GM12878 (cell line): Measurements from ENCODE around the gene ZNF57. TPM values are rescaled to one million over a fixed set of nuclear protein-coding genes. Genes with fewer than 3 reads are reported as not detected.

Source experiments
- ATAC-seq: fragments of 200-7000 bp; cut with Tn5 transposase; 3 replicates; pipeline ENCODE4 v1.9.1; 2020; ENCODE audit warnings: mild to moderate bottlenecking, moderate library complexity
- BruUV-seq: library from RNA; stranded (reverse); fragments of 400-500 nt; replicated peaks from 2 replicates; lab custom pipeline; 2021; lab: Mats Ljungman, UMichigan
- CTCF ChIA-PET: fragments of 300-600 bp; sonication (Branson Sonifier 250); formaldehyde crosslinking; extraction: SDS; loops from one replicate; lab custom pipeline; 2021; ENCODE audit warnings: inconsistent platforms; lab: Yijun Ruan, JAX
- POLR2A ChIA-PET: fragments of 350-600 bp; formaldehyde crosslinking; extraction: SDS; loops from one replicate; lab custom pipeline; 2021; ENCODE audit warnings: inconsistent platforms; lab: Charles Lee
- RAD21 ChIA-PET: fragments of 300-600 bp; sonication (Branson Sonifier 250); formaldehyde crosslinking; loops from one replicate; lab custom pipeline; 2023; ENCODE audit warnings: antibody characterized with exemption; ENCODE audit not compliant: unreplicated experiment; lab: Charles Lee
- SMC1A ChIA-PET: fragments of 300-600 bp; sonication (Branson Sonifier 250); formaldehyde crosslinking; loops from one replicate; lab custom pipeline; 2023; ENCODE audit not compliant: unreplicated experiment, uncharacterized antibody; lab: Charles Lee
- DNase-seq: peaks from one replicate; pipeline ENCODE4 v3.0.0-alpha.2; 2011; ENCODE audit warnings: low read depth, low spot score
- FAIRE-seq: peaks from 3 replicates; lab custom pipeline; 2011; peaks lifted over from hg19 to GRCh38; lab: Jason Lieb, UNC
- H2AFZ ChIP-seq: 2 replicates; pipeline ENCODE4 v1.6.0; 2011; ENCODE audit warnings: low read depth, low read length, control low read depth; ENCODE audit not compliant: control insufficient read depth
- H3K27ac ChIP-seq: 2 replicates; pipeline ENCODE4 v1.5.1; 2011; ENCODE audit warnings: control low read depth; ENCODE audit not compliant: control insufficient read depth, insufficient read depth
- H3K27me3 ChIP-seq, 2 experiments: replicated peaks in 1 of 2; 2 replicates each; pipeline versions ENCODE4 v1.6.0 to v1.6.1; 2011; ENCODE audit warnings: low read length in 1 of 2; ENCODE audit not compliant: control insufficient read depth in 2 of 2, insufficient read depth in 2 of 2
- H3K36me3 ChIP-seq, 2 experiments: 2 replicates each; pipeline ENCODE4 v1.5.1; 2011; ENCODE audit warnings: low read length in 1 of 2; ENCODE audit not compliant: control insufficient read depth in 2 of 2, insufficient read depth in 2 of 2
- H3K4me1 ChIP-seq: 2 replicates; pipeline ENCODE4 v1.6.1; 2011; ENCODE audit warnings: mild to moderate bottlenecking, low read length, moderate library complexity, mixed read lengths; ENCODE audit not compliant: control insufficient read depth, insufficient read depth
- H3K4me2 ChIP-seq: 2 replicates; pipeline ENCODE4 v1.6.0; 2011; ENCODE audit warnings: control low read depth; ENCODE audit not compliant: control insufficient read depth, insufficient read depth
- H3K4me3 ChIP-seq: fragments of 200-600 bp; sonication (generic); 2 replicates; pipeline ENCODE4 v1.5.1; 2016
- H3K79me2 ChIP-seq: 2 replicates; pipeline ENCODE4 v1.6.0; 2011; ENCODE audit warnings: low read length; ENCODE audit not compliant: control insufficient read depth, insufficient read depth
- H3K9ac ChIP-seq: 2 replicates; pipeline ENCODE4 v1.8.0; 2011; ENCODE audit warnings: low read length, control low read depth, mixed read lengths; ENCODE audit not compliant: control insufficient read depth, insufficient read depth
- H3K9me3 ChIP-seq: replicated peaks from 3 replicates; pipeline ENCODE4 v1.5.1; 2011; ENCODE audit warnings: mild to moderate bottlenecking, low read length; ENCODE audit not compliant: control insufficient read depth, insufficient read depth
- H4K20me1 ChIP-seq: 2 replicates; pipeline ENCODE4 v1.6.0; 2011; ENCODE audit not compliant: control insufficient read depth, insufficient read depth
- EZH2 ChIP-seq: IDR thresholded peaks from 2 replicates; pipeline ENCODE4 v1.6.1; 2012; ENCODE audit warnings: low read depth, mild to moderate bottlenecking, control low read depth, inconsistent platforms, low read length, borderline replicate concordance; ENCODE audit not compliant: control insufficient read depth
- RAD21 ChIP-seq: IDR thresholded peaks from 2 replicates; pipeline ENCODE4 v1.6.1; 2011; ENCODE audit warnings: mild to moderate bottlenecking, low read depth, low read length, moderate library complexity; ENCODE audit not compliant: insufficient read depth
- RELA ChIP-seq: fragments of 450-650 bp; IDR thresholded peaks from 2 replicates; pipeline ENCODE4 v1.8.0; 2014; ENCODE audit warnings: borderline replicate concordance; ENCODE audit not compliant: partially characterized antibody
- STAT1 ChIP-seq: fragments of 450-650 bp; conservative IDR thresholded peaks from 2 replicates; pipeline ENCODE4 v1.6.1; 2014; ENCODE audit warnings: antibody characterized with exemption, mild to moderate bottlenecking
- TARDBP ChIP-seq: IDR thresholded peaks from 2 replicates; pipeline ENCODE4 v1.6.1; 2016; ENCODE audit warnings: borderline replicate concordance
- WGBS: methylation state at CpG from one replicate; pipeline ENCODE4 v1.1.6; 2016; ENCODE audit warnings: low lambda C conversion rate; ENCODE audit not compliant: insufficient replicate concordance, insufficient coverage; ENCODE audit errors: missing lambda C conversion rate; 5-methylcytosine and 5-hydroxymethylcytosine counted together
- in situ Hi-C: fragments of 300-500 bp; cut with MboI; formaldehyde crosslinking; loops from 9 replicates; pipeline ENCODE4 v1.14.3; 2018; ENCODE audit warnings: mixed read lengths
- intact Hi-C: fragments of 100-400 bp; cut with micrococcal nuclease; formaldehyde crosslinking; loops from one replicate; pipeline ENCODE4 v1.14.2; 2022; ENCODE audit not compliant: unreplicated experiment
- polyA plus RNA-seq, 11 experiments: library from polyadenylated mRNA; depleted of rRNA in 4 of 11; unstranded in 6 of 11; stranded (reverse) in 5 of 11; fragments of >200 nt; fragmentation: Nextera tagmentation in 4 of 11; fragmentation: Illumina TruSeq in 1 of 11; extraction: Ambion mirVana in 4 of 11; extraction: Trizol in 1 of 11; gene quantifications; 1 replicate in 1 of 11; 2 replicates in 10 of 11; pipeline versions ENCODE4 v1.2.1 to v1.2.3, GENCODE V29; 2011 to 2016; ENCODE audit warnings: inconsistent platforms in 2 of 11, missing spikeins in 2 of 11, low read depth in 1 of 11
- total RNA-seq, 4 experiments: library from RNA; depleted of rRNA in 3 of 4; stranded (reverse); fragments of >200 nt in 3 of 4; fragmentation: Illumina TruSeq in 1 of 4; extraction: Trizol in 1 of 4; gene quantifications; 2 replicates each; pipeline versions ENCODE4 v1.2.1 to v1.2.3, GENCODE V29; 2013 to 2021
- TF ChIP-seq, protein P1 (sequence below): IDR thresholded peaks from 2 replicates; pipeline ENCODE4 v1.6.1; 2012; ENCODE audit warnings: low read depth, low read length, improper control_type of control experiment
- TF ChIP-seq, protein P2 (sequence below): fragments of 450-650 bp; IDR thresholded peaks from 2 replicates; pipeline ENCODE4 v1.6.1; 2016; ENCODE audit warnings: mild to moderate bottlenecking

The ZNF57 gene
- total and polyA plus RNA-seq, 10 of the 15 experiments (the other 5 are each of a cell fraction or from before 2014, with no cell fraction given), result 2.7 to 8.9 (median 5.8) TPM

DNA sequence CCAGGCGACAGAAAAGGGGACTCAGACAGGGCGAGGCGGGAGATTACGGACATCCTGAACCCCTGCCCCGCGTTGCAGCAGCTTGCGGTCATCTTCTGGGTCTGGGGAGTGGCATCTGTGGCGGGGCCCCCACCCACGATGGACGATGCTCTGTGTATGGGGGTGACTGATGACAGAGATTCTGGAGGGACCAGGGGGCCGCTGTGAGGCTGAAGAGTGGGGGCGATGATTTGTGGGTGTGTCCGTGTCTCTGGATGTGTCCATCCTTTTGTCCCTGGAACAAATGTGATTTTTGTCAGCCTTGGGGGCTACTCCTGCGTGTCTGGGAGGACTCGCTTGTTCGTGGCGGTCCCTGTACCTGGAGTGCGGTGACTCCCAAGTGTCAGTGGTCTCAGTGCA, 26.3 kb downstream of the ZNF57 start:
- TF ChIP-seq RELA, result no peak
- TF ChIP-seq TARDBP, result no peak
- TF ChIP-seq, protein P1, sequence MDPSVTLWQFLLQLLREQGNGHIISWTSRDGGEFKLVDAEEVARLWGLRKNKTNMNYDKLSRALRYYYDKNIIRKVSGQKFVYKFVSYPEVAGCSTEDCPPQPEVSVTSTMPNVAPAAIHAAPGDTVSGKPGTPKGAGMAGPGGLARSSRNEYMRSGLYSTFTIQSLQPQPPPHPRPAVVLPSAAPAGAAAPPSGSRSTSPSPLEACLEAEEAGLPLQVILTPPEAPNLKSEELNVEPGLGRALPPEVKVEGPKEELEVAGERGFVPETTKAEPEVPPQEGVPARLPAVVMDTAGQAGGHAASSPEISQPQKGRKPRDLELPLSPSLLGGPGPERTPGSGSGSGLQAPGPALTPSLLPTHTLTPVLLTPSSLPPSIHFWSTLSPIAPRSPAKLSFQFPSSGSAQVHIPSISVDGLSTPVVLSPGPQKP, result no peak
- TF ChIP-seq STAT1, result no peak
- TF ChIP-seq RAD21, result no peak
- no peak for TF ChIP-seq EZH2
- TF ChIP-seq, protein P2, sequence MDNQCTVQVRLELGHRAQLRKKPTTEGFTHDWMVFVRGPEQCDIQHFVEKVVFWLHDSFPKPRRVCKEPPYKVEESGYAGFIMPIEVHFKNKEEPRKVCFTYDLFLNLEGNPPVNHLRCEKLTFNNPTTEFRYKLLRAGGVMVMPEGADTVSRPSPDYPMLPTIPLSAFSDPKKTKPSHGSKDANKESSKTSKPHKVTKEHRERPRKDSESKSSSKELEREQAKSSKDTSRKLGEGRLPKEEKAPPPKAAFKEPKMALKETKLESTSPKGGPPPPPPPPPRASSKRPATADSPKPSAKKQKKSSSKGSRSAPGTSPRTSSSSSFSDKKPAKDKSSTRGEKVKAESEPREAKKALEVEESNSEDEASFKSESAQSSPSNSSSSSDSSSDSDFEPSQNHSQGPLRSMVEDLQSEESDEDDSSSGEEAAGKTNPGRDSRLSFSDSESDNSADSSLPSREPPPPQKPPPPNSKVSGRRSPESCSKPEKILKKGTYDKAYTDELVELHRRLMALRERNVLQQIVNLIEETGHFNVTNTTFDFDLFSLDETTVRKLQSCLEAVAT, result no peak
- no peaks in the 10 kb centered on the region for H3K79me2 ChIP-seq
- POLR2A ChIA-PET, result no interaction called here
- H3K4me3 ChIP-seq, result no peak overlapping the region
- in situ Hi-C loops (no loop called here), intact Hi-C loops (no loop called here)
- ATAC-seq, result no peak
- CTCF ChIA-PET, result no interaction called here
- SMC1A ChIA-PET, result no interaction called here
- WGBS, result 96% methylated on average over 18 of the region's 18 CpGs
- H2AFZ ChIP-seq, result no peak overlapping the region
- no peak overlapping the region for H3K9ac ChIP-seq
- no peak overlapping the region for H3K4me2 ChIP-seq
- no peaks in the 10 kb centered on the region; the same call in 2 of the 3 replicates for H3K9me3 ChIP-seq
- FAIRE-seq, result no peak
- RAD21 ChIA-PET, result no interaction called here
- no peak for DNase-seq
- no peaks in the 10 kb centered on the region for H3K27me3 ChIP-seq
- H3K27ac ChIP-seq, result no peak overlapping the region
- no peaks in the 10 kb centered on the region for H3K4me1 ChIP-seq
- no peaks in the 10 kb centered on the region for H4K20me1 ChIP-seq
- no peaks in the 10 kb centered on the region for H3K36me3 ChIP-seq
- BruUV-seq, result no TSS peak
